MG63 (cell line): ENCODE data around the gene BABAM1. TPM values are rescaled to one million over a fixed set of nuclear protein-coding genes. Genes with fewer than 3 reads are reported as not detected.
"Not testable (repeated sequence)": the region's sequence is repeated elsewhere in the genome, so short reads cannot be mapped to it uniquely, and the experiment has no call there.

Experiments
- DNase-seq: peaks from one replicate; pipeline ENCODE4 v3.0.0-alpha.2; 2020
- H3K27me3 ChIP-seq: fragments of 250-450 bp; sonication (Bioruptor Pico); 2 replicates; pipeline ENCODE4 v1.5.1; 2020; ENCODE audit warnings: mild to moderate bottlenecking, moderate library complexity
- H3K36me3 ChIP-seq: fragments of 250-450 bp; sonication (Bioruptor Pico); 2 replicates; pipeline ENCODE4 v1.5.1; 2020; ENCODE audit warnings: mild to moderate bottlenecking, moderate library complexity
- H3K4me3 ChIP-seq: fragments of 250-450 bp; sonication (Bioruptor Pico); 2 replicates; pipeline ENCODE4 v1.5.1; 2020; ENCODE audit warnings: mild to moderate bottlenecking, moderate library complexity
- H3K9me3 ChIP-seq: fragments of 250-450 bp; sonication (Bioruptor Pico); 2 replicates; pipeline ENCODE4 v1.5.1; 2020; ENCODE audit warnings: mild to moderate bottlenecking, moderate library complexity
- total RNA-seq: library from RNA; depleted of rRNA; stranded (reverse); fragments of >200 nt; shearing (Covaris generic); gene quantifications from 2 replicates; pipeline ENCODE4 v1.2.3, GENCODE V29; 2014; ENCODE audit warnings: low replicate concordance

Gene BABAM1
- total RNA-seq, 1 experiment from 2014 or later: 112 TPM

DNA sequence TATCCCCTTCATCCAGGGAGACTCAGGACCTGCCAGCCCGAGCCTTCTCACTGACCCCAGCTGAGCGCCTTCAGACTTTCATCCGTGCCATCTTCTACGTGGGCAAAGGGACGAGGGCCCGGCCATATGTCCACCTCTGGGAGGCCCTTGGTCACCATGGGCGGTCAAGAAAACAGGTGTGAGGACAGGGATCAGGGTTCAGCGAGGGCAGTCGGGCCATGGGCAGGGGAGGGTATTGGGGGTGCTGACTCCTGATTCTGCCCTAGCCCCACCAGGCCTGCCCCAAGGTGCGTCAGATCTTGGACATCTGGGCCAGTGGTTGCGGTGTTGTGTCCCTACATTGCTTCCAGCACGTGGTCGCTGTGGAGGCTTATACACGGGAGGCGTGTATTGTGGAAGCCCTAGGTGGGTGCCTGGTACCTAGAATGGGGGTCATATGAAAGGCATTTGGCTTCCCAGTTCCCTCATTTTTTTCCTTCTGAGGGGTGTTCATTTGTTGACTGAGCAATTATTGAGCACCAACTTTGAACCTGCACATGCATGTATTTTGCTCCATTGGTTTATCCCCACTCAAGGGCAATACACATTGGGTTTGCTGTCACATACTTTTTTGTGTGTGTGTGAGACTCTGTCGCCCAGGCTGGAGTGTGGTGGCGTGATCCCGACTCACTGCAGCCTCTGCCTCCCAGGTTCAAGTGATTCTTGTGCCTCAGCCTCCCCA is 18.3 kb downstream of the BABAM1 start:
- DNase-seq: no peak
- Histone ChIP-seq H3K36me3 (no peaks in the 10 kb centered on the region), H3K27me3 (no peaks in the 10 kb centered on the region), H3K4me3 (no peak overlapping the region), H3K9me3 (no peaks in the 10 kb centered on the region)

- H3K4me3 ChIP-seq: no peak overlapping the region
- H3K27me3 ChIP-seq: no peaks in the 10 kb centered on the region
- no peaks in the 10 kb centered on the region for H3K36me3 ChIP-seq
- H3K9me3 ChIP-seq: no peaks in the 10 kb centered on the region
- DNase-seq: no peak
These were observed 19.0 kb downstream of the BABAM1 start for GRCh38 chr19:17286263-17286662.

- Histone ChIP-seq H3K27me3 (no peaks in the 10 kb centered on the region), H3K4me3 (no peak overlapping the region), H3K9me3 (no peaks in the 10 kb centered on the region), H3K36me3 (no peaks in the 10 kb centered on the region)
- no peak for DNase-seq
These were observed 19.5 kb downstream of the BABAM1 start for GRCh38 chr19:17286752-17287151.

DNA sequence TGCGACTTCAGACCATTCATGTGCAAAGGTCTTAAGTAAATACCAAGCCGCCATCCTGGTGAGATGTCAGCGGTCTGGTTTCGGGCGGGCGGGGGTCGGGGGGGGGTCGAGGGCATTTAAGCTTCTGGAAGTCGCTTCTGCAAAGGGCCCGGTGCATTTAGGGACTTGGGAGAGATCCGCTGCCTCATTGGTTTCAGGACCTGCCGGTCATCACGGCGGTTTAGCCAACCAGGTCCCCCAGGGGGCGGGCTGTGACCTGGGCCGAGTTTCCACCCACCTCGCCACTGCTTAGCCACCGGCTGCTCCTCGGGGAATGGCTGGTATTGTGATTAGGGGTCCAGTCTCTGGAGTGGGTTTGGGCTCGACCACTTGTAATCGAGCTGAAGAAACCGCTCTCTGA is 22.2 kb downstream of the BABAM1 start:
- H3K4me3 ChIP-seq: no peak overlapping the region
- no peaks in the 10 kb centered on the region; the same call in 1 of the 2 replicates for H3K36me3 ChIP-seq
- H3K27me3 ChIP-seq: no peaks in the 10 kb centered on the region
- peak; percentile 87 for DNase-seq
- no peaks in the 10 kb centered on the region for H3K9me3 ChIP-seq

GRCh38 chr19:17292301-17293074 is 25.2 kb downstream of the BABAM1 start:
- H3K27me3 ChIP-seq: no peaks in the 10 kb centered on the region
- H3K9me3 ChIP-seq: 0 out of 2 replicates have a peak, but pooled peaks cover 2% of the 10 kb centered on the region
- H3K36me3 ChIP-seq: peaks cover 5% of the 10 kb centered on the region
- H3K4me3 ChIP-seq: peak overlapping the region; percentile 60
- peak; percentile 90 for DNase-seq

DNA sequence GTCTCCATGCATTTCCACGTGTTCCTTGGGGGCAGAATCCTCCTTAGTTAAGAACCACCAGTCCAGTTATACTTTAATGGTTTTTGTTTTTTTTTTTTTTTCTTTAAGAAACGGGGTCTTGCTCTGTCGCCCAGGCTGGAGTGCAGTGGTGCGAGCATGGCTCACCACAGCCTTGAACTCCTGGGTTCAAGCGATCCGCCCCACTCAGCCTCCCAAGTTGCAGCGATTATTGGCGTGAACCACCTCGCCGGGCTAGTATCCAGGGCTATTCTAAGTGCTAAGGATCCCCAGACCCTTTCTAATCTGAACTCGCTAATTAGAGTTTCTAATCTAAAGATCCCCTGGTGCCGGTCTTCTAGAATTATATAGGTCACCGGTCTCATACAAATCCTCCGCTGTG is 26.4 kb downstream of the BABAM1 start:
- peaks cover 5% of the 10 kb centered on the region for H3K36me3 ChIP-seq
- no peaks in the 10 kb centered on the region for H3K27me3 ChIP-seq
- 0 out of 2 replicates have a peak, but pooled peaks cover 2% of the 10 kb centered on the region for H3K9me3 ChIP-seq
- DNase-seq: no peak
- H3K4me3 ChIP-seq: no peak overlapping the region

DNA sequence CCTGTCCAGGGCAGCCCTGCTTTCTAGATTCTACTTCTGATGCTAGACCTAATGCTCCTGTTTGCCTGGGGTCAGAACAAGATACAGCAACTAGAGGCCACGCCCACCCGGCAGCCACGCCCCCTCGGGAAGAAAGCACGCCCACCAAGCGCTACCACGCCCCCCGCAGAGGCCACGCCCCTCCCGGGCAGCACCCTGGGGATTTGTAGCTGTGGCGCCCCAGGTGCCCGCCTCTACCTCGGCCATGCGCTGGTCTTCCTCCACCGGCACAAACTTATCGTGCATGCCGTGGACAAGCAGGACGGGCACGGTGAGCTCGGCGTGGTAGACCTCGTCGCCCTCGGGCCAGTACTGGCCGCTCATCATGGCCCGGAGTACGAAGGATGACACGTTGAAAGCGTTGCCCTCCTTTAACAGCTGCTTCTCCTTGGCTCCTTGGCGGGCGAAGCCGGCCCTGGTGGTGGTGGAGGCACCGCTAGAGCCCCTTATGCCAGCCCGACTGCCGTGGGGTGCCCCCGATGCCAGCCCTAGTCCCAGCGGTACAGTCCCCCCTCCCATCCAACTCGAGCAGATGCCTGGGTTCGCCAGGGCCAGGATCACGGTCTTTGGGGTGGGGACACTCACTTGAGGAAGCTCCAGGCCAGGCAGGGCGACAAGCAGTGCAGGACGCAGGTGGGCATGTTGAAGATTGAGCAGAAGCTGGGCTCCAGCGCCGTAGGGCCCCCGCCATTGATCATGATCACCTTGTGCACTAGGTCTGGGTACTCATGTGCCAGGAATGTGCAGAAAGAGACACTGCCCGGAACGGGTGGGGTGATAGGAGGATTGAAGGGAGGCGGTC is 27.0 kb downstream of the BABAM1 start:
- DNase-seq: peak; percentile 43
- Histone ChIP-seq H3K4me3 (no peak overlapping the region), H3K36me3 (peaks cover 5% of the 10 kb centered on the region), H3K9me3 (0 out of 2 replicates have a peak, but pooled peaks cover 2% of the 10 kb centered on the region), H3K27me3 (no peaks in the 10 kb centered on the region)

GRCh38 chr19:17295551-17295950 is 28.3 kb downstream of the BABAM1 start:
- H3K4me3 ChIP-seq, DNase-seq, H3K9me3 ChIP-seq, H3K36me3 ChIP-seq, H3K27me3 ChIP-seq: not testable (repeated sequence)

DNA sequence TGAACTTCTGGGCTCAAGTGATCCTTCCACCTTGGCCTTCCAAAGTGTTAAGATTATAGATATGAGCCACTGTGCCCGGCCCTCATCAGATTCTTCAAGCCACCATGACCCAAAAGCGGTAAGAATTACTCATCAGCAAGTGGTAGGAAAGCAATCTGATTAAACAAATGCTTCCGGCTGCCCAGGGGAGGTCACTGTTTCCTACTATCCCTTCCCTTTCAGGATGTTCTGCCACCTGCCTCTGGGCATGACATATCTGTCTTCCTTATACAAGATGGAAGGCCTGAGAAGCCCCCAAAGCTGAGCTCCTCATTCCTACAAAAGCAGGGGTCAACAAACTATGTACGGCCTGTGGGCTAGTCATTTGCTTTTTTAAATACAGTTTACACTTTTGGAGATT is 29.0 kb downstream of the BABAM1 start:
- DNase-seq: peak; percentile 40
- 0 out of 2 replicates have a peak, but pooled peaks cover 2% of the 10 kb centered on the region for H3K9me3 ChIP-seq
- peaks cover 5% of the 10 kb centered on the region for H3K36me3 ChIP-seq
- H3K4me3 ChIP-seq: no peak overlapping the region
- no peaks in the 10 kb centered on the region for H3K27me3 ChIP-seq

DNA sequence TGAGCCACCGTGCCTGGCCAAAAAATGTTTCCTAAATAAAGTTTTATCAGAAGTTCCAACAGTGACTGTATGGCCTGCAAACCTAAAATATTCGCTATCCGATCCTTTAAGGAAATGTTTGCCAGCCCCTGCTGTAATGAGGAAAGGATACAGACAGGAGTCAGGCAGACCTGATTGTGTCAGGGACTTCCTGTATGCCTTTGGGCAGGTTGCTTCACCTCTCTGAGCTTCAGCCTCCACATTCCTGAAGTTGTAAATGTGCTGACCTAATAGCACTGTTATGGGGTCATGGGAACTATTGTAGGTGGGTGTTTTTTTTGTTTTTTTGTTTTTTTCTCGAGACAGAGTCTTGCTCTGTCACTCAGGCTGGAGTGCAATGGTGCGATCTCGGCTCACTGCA is 29.7 kb downstream of the BABAM1 start:
- Histone ChIP-seq H3K4me3 (no peak overlapping the region), H3K36me3 (peaks cover 5% of the 10 kb centered on the region), H3K9me3 (0 out of 2 replicates have a peak, but pooled peaks cover 2% of the 10 kb centered on the region), H3K27me3 (no peaks in the 10 kb centered on the region)
- DNase-seq: no peak

GRCh38 chr19:17300992-17301619 is 33.9 kb downstream of the BABAM1 start:
- Histone ChIP-seq H3K9me3 (0 out of 2 replicates have a peak, but pooled peaks cover 2% of the 10 kb centered on the region), H3K36me3 (peaks cover 5% of the 10 kb centered on the region; the same call in 1 of the 2 replicates), H3K27me3 (no peaks in the 10 kb centered on the region), H3K4me3 (no peak overlapping the region)
- DNase-seq: no peak

GRCh38 chr19:17302391-17303166 is 35.3 kb downstream of the BABAM1 start:
- peak overlapping the region; percentile 25 for H3K4me3 ChIP-seq
- H3K27me3 ChIP-seq: no peaks in the 10 kb centered on the region
- H3K36me3 ChIP-seq: no peaks in the 10 kb centered on the region; the same call in 1 of the 2 replicates
- H3K9me3 ChIP-seq: no peaks in the 10 kb centered on the region
- no peak for DNase-seq

- Histone ChIP-seq H3K36me3 (no peaks in the 10 kb centered on the region; the same call in 1 of the 2 replicates), H3K9me3 (no peaks in the 10 kb centered on the region), H3K4me3 (peak within 1 kb of the TSS; percentile 25), H3K27me3 (no peaks in the 10 kb centered on the region)
- DNase-seq: peak; percentile 83
These were observed 36.1 kb downstream of the BABAM1 start, which contains the start of gene ABHD8 for GRCh38 chr19:17303167-17303939. Gene ABHD8 (minus strand): TSS chr19:17303425. CDS start chr19:17301616, 1,809 bp downstream.

DNA sequence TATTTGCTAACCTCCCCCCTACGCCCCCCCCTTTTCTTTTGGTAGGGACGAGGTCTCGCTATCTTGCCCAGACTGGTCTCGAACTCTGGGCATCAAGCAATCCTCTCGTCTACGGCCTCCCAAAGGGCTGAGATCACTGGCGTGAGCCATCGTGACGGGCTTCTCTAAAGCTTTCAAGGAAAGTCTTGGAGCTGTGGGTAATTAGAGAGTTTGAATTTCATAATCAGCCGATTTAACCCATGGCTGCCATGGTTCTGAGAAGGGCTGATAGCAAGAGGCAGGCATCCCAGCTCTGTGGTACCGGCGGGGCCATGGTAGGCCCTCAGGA is 36.7 kb downstream of the BABAM1 start:
- Histone ChIP-seq H3K4me3 (no peak overlapping the region), H3K9me3 (no peaks in the 10 kb centered on the region), H3K27me3 (no peaks in the 10 kb centered on the region), H3K36me3 (no peaks in the 10 kb centered on the region)
- DNase-seq: no peak
